ENCODE results near the gene ARHGAP26. TPM values are rescaled to one million over a fixed set of nuclear protein-coding genes. Genes with fewer than 3 reads are reported as not detected.

The ARHGAP26 gene
- total and polyA plus RNA-seq, 2 of the 4 experiments (the other 2 are of a cell fraction), result 0.54 to 0.56 TPM

DNA sequence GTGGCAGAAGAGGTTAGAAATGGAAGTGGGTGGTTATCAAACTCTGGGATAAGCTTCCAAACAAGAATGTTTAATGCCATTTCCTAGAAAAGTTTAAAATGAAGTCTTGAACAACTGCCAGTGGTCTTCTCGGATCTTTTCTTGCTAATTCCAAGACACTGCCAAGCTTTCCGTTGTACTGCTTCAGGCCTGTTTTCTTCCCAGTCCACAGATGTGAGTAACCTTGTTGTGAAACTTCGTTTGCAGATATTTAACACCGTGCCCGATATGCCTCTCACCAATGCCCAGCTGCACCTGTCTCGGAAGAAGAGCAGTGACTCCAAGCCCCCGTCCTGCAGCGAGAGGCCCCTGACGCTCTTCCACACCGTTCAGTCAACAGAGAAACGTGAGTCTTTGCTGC lies 363.5 kb downstream of the ARHGAP26 start:
- Histone ChIP-seq H3K79me1 (ENCODE audit: low read depth in 1 of 2, low read length in 2 of 2) (no peaks in the 10 kb centered on the region), H2AK9ac (replicated peaks; ENCODE audit: low read depth, low read length, poor library complexity) (no peak overlapping the region), H2AFZ (replicated peaks; ENCODE audit: low read length, poor library complexity) (peak overlapping the region; percentile 2), H2BK20ac (ENCODE audit: low read depth, low read length) (no peak overlapping the region), H4K5ac (ENCODE audit: low read depth, low read length) (no peak overlapping the region), H2BK120ac (ENCODE audit: low read depth, low read length) (no peak overlapping the region), H4K8ac (ENCODE audit: low read depth in 2 of 2, low read length in 2 of 2) (no peak overlapping the region), H3K36me3 (ENCODE audit: control insufficient read depth, insufficient read depth, low read length) (no peaks in the 10 kb centered on the region), H3K9ac (ENCODE audit: low read depth, low read length) (no peak overlapping the region), H3K4me1 (ENCODE audit: control insufficient read depth, insufficient read depth, low read length) (peaks cover 4% of the 10 kb centered on the region; the same call in 1 of the 2 replicates), H2BK5ac (ENCODE audit: low read depth, low read length, poor library complexity, severe bottlenecking) (no peak overlapping the region), H3K4ac (ENCODE audit: low read depth, low read length) (no peak overlapping the region), H2BK15ac (ENCODE audit: low read depth, low read length) (no peak overlapping the region), H4K20me1 (ENCODE audit: insufficient read depth, low read length) (no peaks in the 10 kb centered on the region), H3K9me1 (ENCODE audit: insufficient read depth, low read length) (peaks cover 8% of the 10 kb centered on the region), H3K56ac (ENCODE audit: extremely low read depth, insufficient read depth, low read length) (no peak overlapping the region), H3K4me2 (ENCODE audit: low read depth, low read length) (no peak overlapping the region), H3K27ac (ENCODE audit: insufficient read depth, low read length) (no peak overlapping the region), H3K9me3 (ENCODE audit: control insufficient read depth, insufficient read depth, low read length) (no peaks in the 10 kb centered on the region), H3K18ac (ENCODE audit: low read depth, low read length) (no peak overlapping the region), H3K14ac (replicated peaks; ENCODE audit: low read depth, low read length) (no peak overlapping the region), H3K23ac (ENCODE audit: low read depth, low read length) (no peak overlapping the region), H3K27me3 (ENCODE audit: control insufficient read depth, insufficient read depth, low read length) (no peaks in the 10 kb centered on the region), H4K91ac (ENCODE audit: insufficient read depth, low read depth, low read length) (no peak overlapping the region), H3K4me3 (ENCODE audit: insufficient read depth, low read depth, low read length) (no peak overlapping the region), H2AK5ac (ENCODE audit: low read depth, low read length) (peak overlapping the region; percentile 26; the same call in 1 of the 2 replicates)
- no TSS peak for BruUV-seq (replicated peaks)
- 81% methylated on average over 10 of the region's 11 CpGs; no CpG with 5 or more reads in 1 of the 2 experiments for whole genome bisulfite sequencing, 2 experiments (ENCODE audit: extremely low coverage in 2 of 2, insufficient read length in 1 of 2)
- no peak for TF ChIP-seq SMC3 (IDR thresholded peaks at IDR 0.05; ENCODE audit: low read depth, low read length)
- TF ChIP-seq NFE2L2 (IDR thresholded peaks at IDR 0.05; ENCODE audit: low read depth, low read length), result no peak
- no peak for TF ChIP-seq MAFK (IDR thresholded peaks at IDR 0.05; ENCODE audit: low read depth, low read length)
- no peak for TF ChIP-seq POLR2A (IDR thresholded peaks at IDR 0.05; ENCODE audit: low read depth, low read length)
- TF ChIP-seq BHLHE40 (IDR thresholded peaks at IDR 0.05; ENCODE audit: low read depth, low read length), result no peak
- TF ChIP-seq, protein P1, sequence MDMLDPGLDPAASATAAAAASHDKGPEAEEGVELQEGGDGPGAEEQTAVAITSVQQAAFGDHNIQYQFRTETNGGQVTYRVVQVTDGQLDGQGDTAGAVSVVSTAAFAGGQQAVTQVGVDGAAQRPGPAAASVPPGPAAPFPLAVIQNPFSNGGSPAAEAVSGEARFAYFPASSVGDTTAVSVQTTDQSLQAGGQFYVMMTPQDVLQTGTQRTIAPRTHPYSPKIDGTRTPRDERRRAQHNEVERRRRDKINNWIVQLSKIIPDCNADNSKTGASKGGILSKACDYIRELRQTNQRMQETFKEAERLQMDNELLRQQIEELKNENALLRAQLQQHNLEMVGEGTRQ (IDR thresholded peaks at IDR 0.05; ENCODE audit: low read depth, low read length), result no peak
- no peak for TF ChIP-seq MXI1 (IDR thresholded peaks at IDR 0.05; ENCODE audit: borderline replicate concordance, low read depth, low read length)
- TF ChIP-seq, protein P2, sequence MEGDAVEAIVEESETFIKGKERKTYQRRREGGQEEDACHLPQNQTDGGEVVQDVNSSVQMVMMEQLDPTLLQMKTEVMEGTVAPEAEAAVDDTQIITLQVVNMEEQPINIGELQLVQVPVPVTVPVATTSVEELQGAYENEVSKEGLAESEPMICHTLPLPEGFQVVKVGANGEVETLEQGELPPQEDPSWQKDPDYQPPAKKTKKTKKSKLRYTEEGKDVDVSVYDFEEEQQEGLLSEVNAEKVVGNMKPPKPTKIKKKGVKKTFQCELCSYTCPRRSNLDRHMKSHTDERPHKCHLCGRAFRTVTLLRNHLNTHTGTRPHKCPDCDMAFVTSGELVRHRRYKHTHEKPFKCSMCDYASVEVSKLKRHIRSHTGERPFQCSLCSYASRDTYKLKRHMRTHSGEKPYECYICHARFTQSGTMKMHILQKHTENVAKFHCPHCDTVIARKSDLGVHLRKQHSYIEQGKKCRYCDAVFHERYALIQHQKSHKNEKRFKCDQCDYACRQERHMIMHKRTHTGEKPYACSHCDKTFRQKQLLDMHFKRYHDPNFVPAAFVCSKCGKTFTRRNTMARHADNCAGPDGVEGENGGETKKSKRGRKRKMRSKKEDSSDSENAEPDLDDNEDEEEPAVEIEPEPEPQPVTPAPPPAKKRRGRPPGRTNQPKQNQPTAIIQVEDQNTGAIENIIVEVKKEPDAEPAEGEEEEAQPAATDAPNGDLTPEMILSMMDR (conservative IDR thresholded peaks at IDR 0.05; ENCODE audit: low read depth, low read length), result no peak
- TF ChIP-seq CEBPB (IDR thresholded peaks at IDR 0.05; ENCODE audit: low read depth, low read length), result no peak
- TF ChIP-seq, protein P3, sequence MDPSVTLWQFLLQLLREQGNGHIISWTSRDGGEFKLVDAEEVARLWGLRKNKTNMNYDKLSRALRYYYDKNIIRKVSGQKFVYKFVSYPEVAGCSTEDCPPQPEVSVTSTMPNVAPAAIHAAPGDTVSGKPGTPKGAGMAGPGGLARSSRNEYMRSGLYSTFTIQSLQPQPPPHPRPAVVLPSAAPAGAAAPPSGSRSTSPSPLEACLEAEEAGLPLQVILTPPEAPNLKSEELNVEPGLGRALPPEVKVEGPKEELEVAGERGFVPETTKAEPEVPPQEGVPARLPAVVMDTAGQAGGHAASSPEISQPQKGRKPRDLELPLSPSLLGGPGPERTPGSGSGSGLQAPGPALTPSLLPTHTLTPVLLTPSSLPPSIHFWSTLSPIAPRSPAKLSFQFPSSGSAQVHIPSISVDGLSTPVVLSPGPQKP (IDR thresholded peaks at IDR 0.05; ENCODE audit: borderline replicate concordance, low read depth, low read length), result no peak
- no peak for TF ChIP-seq FOS (IDR thresholded peaks at IDR 0.05; ENCODE audit: low read depth, low read length)
- no peak for TF ChIP-seq MAZ (IDR thresholded peaks at IDR 0.05; ENCODE audit: borderline replicate concordance, low read depth, low read length)
- no peak for TF ChIP-seq RFX5 (IDR thresholded peaks at IDR 0.05; ENCODE audit: low read depth, low read length)
- TF ChIP-seq CHD1 (IDR thresholded peaks at IDR 0.05; ENCODE audit: low read depth, low read length), result no peak
- TF ChIP-seq RAD21 (IDR thresholded peaks at IDR 0.05; ENCODE audit: low read length), result no peak
- CTCF ChIA-PET, result interaction anchor here (1.6 kb wide), 1 partner anchor 12 kb away, joined by 7 read pairs; no protein-coding TSS in a partner anchor
- dilution Hi-C loops (cut with HindIII; ENCODE audit: low sequenced_read_pairs, unreplicated experiment), result no loop called here
- in situ Hi-C loops (cut with MboI; ENCODE audit: low sequenced_read_pairs), result no loop called here
- POLR2A ChIA-PET (ENCODE audit: unreplicated experiment), result no interaction called here
- DNase-seq (no peak), ATAC-seq (ENCODE audit: low read depth) (no peak)
- intact Hi-C loops (cut with micrococcal nuclease), result no loop called here
